NB4 (cell line): ENCODE measurements around the gene SFXN2.

Experiments used
- POLR2A ChIP-seq: IDR thresholded peaks from 2 replicates; pipeline ENCODE4 v1.6.1; 2011; ENCODE audit warnings: mild to moderate bottlenecking; ENCODE audit not compliant: insufficient read length; ENCODE audit errors: extremely low read depth
- TF ChIP-seq, protein P1 (sequence below): IDR thresholded peaks from one replicate; pipeline ENCODE4 v1.5.1; 2012; ENCODE audit warnings: low read depth, low read length
- TF ChIP-seq, protein P2 (sequence below): IDR thresholded peaks from 2 replicates; pipeline ENCODE4 v1.6.1; 2011; ENCODE audit warnings: low read depth, low read length

DNA sequence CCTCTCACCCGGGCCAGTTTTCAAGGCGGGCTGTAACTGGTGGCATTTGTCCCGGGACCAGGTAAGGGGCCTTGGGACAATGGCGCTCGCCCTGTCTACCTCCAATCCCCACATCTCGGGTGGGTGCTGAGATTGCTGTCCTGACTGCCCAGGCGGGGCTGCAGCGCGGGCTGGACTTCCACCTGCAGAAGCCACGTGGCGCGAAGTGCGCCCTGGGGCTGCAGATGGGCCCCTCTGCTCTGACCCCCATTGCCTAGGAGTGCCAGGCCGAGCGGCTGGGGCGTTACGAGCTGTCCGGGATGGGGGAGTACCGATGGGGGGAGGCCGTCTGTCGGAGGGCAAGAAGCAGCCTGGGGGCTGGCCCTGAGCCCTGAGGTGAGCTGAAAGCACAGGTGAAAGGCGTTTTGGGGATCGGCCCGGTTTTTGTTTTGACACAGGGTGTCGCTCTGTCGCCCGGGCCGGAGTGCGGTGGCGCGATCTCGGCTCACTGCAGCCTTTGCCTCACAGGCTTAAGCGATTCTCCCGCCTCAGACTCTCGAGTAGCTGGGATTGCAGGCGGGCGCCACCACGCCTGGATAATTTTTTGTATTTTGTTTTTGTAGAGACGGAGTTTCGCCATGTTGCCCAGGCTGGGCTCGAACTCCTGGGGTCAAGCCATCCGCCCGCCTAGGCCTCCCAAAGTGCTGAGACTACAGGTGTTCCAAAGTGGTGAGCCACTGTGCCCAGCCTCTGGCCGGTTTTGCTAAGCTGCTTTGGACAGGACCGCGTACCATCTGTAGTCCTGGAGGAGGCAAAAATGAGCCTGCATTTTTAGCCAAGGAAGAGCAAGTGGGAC lies at the start of gene SFXN2:
- TF ChIP-seq, protein P1, sequence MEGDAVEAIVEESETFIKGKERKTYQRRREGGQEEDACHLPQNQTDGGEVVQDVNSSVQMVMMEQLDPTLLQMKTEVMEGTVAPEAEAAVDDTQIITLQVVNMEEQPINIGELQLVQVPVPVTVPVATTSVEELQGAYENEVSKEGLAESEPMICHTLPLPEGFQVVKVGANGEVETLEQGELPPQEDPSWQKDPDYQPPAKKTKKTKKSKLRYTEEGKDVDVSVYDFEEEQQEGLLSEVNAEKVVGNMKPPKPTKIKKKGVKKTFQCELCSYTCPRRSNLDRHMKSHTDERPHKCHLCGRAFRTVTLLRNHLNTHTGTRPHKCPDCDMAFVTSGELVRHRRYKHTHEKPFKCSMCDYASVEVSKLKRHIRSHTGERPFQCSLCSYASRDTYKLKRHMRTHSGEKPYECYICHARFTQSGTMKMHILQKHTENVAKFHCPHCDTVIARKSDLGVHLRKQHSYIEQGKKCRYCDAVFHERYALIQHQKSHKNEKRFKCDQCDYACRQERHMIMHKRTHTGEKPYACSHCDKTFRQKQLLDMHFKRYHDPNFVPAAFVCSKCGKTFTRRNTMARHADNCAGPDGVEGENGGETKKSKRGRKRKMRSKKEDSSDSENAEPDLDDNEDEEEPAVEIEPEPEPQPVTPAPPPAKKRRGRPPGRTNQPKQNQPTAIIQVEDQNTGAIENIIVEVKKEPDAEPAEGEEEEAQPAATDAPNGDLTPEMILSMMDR: peak; percentile 40
- peak; percentile 86 for TF ChIP-seq POLR2A
- TF ChIP-seq, protein P2, sequence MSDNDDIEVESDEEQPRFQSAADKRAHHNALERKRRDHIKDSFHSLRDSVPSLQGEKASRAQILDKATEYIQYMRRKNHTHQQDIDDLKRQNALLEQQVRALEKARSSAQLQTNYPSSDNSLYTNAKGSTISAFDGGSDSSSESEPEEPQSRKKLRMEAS: peak; percentile 88
